Astrocyte (in vitro differentiated cells and primary cell): ENCODE measurements around the gene UNC93B1. TPM values are rescaled to one million over a fixed set of nuclear protein-coding genes. Genes with fewer than 3 reads are reported as not detected.

ENCODE experiments used
- DNase-seq: peaks from one replicate; pipeline ENCODE4 v3.0.0-alpha.2; 2010; ENCODE audit warnings: low read depth
- FAIRE-seq: peaks from 2 replicates; lab custom pipeline; 2011; peaks lifted over from hg19 to GRCh38; lab: Jason Lieb, UNC
- H2AFZ ChIP-seq: 2 replicates; pipeline ENCODE4 v1.6.0; 2012; ENCODE audit warnings: low read depth, low read length, inconsistent platforms
- H3K27ac ChIP-seq: 2 replicates; pipeline ENCODE4 v1.5.1; 2011; ENCODE audit warnings: low read depth, low read length, inconsistent platforms
- H3K27me3 ChIP-seq: 2 replicates; pipeline ENCODE4 v1.6.0; 2011; ENCODE audit warnings: low read length, inconsistent platforms; ENCODE audit not compliant: insufficient read depth
- H3K36me3 ChIP-seq: 2 replicates; pipeline ENCODE4 v1.5.1; 2011; ENCODE audit warnings: low read length, inconsistent platforms; ENCODE audit not compliant: insufficient read depth
- H3K4me1 ChIP-seq: 2 replicates; pipeline ENCODE4 v1.5.1; 2011; ENCODE audit warnings: low read length, inconsistent platforms; ENCODE audit not compliant: insufficient read depth
- H3K4me2 ChIP-seq: 2 replicates; pipeline ENCODE4 v1.6.0; 2012; ENCODE audit warnings: low read length, inconsistent platforms
- H3K4me3 ChIP-seq: 2 replicates; pipeline ENCODE4 v1.5.1; 2011; ENCODE audit warnings: low read depth, mild to moderate bottlenecking, low read length, inconsistent platforms; ENCODE audit not compliant: insufficient read depth
- H3K79me2 ChIP-seq: 2 replicates; pipeline ENCODE4 v1.6.0; 2012; ENCODE audit warnings: mild to moderate bottlenecking, low read length, inconsistent platforms; ENCODE audit not compliant: insufficient read depth
- H3K9ac ChIP-seq: 2 replicates; pipeline ENCODE4 v1.6.0; 2012; ENCODE audit warnings: mild to moderate bottlenecking, low read length, inconsistent platforms
- H3K9me3 ChIP-seq: 2 replicates; pipeline ENCODE4 v1.5.1; 2012; ENCODE audit warnings: low read depth, mild to moderate bottlenecking, low read length, inconsistent platforms; ENCODE audit not compliant: insufficient read depth
- H4K20me1 ChIP-seq: 2 replicates; pipeline ENCODE4 v1.6.0; 2012; ENCODE audit warnings: low read length, inconsistent platforms; ENCODE audit not compliant: insufficient read depth
- H3K27ac Mint-ChIP-seq: one replicate; pipeline ENCODE4 v1.8.0; 2021; ENCODE audit warnings: mild to moderate bottlenecking, mixed read lengths; ENCODE audit not compliant: unreplicated experiment
- H3K27me3 Mint-ChIP-seq: one replicate; pipeline ENCODE4 v1.8.0; 2021; ENCODE audit warnings: low read depth, mixed read lengths; ENCODE audit not compliant: unreplicated experiment
- H3K36me3 Mint-ChIP-seq: one replicate; pipeline ENCODE4 v1.8.0; 2021; ENCODE audit warnings: low read depth, mixed read lengths; ENCODE audit not compliant: unreplicated experiment
- H3K4me1 Mint-ChIP-seq: one replicate; pipeline ENCODE4 v1.8.0; 2021; ENCODE audit warnings: low read depth, mixed read lengths; ENCODE audit not compliant: unreplicated experiment
- H3K4me3 Mint-ChIP-seq: one replicate; pipeline ENCODE4 v1.8.0; 2021; ENCODE audit warnings: mild to moderate bottlenecking, moderate library complexity, mixed read lengths; ENCODE audit not compliant: unreplicated experiment
- H3K9me3 Mint-ChIP-seq: one replicate; pipeline ENCODE4 v1.8.0; 2021; ENCODE audit warnings: mild to moderate bottlenecking, mixed read lengths; ENCODE audit not compliant: unreplicated experiment
- CTCF ChIP-seq: IDR thresholded peaks from 2 replicates; pipeline ENCODE4 v1.5.1; 2011; ENCODE audit warnings: low read depth, mild to moderate bottlenecking, inconsistent platforms, low read length, moderate library complexity; ENCODE audit not compliant: insufficient read depth
- EZH2 ChIP-seq: IDR thresholded peaks from 2 replicates; pipeline ENCODE4 v1.6.1; 2012; ENCODE audit warnings: mild to moderate bottlenecking, low read length, inconsistent platforms; ENCODE audit not compliant: insufficient read depth
- total RNA-seq: library from RNA; stranded (reverse); gene quantifications from 2 replicates; pipeline ENCODE4 v1.2.1, GENCODE V29; 2021

Gene UNC93B1
- total RNA-seq, 1 donor from 2014 or later, result 37.3 TPM

- H3K27ac Mint-ChIP-seq, result no peak overlapping the region
- no peak overlapping the region for H3K4me3 Mint-ChIP-seq
- FAIRE-seq, result no peak
- Histone ChIP-seq H2AFZ (no peak overlapping the region), H3K9ac (no peak overlapping the region), H3K4me1 (peaks cover 7% of the 10 kb centered on the region), H3K27me3 (no peaks in the 10 kb centered on the region), H4K20me1 (peaks cover 39% of the 10 kb centered on the region), H3K4me2 (no peak overlapping the region), H3K27ac (no peak overlapping the region), H3K4me3 (no peak overlapping the region), H3K79me2 (no peaks in the 10 kb centered on the region), H3K9me3 (no peaks in the 10 kb centered on the region), H3K36me3 (no peaks in the 10 kb centered on the region)
- H3K27me3 Mint-ChIP-seq, result no peaks in the 10 kb centered on the region
- H3K4me1 Mint-ChIP-seq, result peaks cover 8% of the 10 kb centered on the region
- peaks cover 8% of the 10 kb centered on the region for H3K36me3 Mint-ChIP-seq
- DNase-seq, result no peak
- TF ChIP-seq CTCF (no peak), EZH2 (no peak)
- H3K9me3 Mint-ChIP-seq, result no peaks in the 10 kb centered on the region
These were observed 45.0 kb upstream of the UNC93B1 start for GRCh38 chr11:68048681-68049508.

DNA sequence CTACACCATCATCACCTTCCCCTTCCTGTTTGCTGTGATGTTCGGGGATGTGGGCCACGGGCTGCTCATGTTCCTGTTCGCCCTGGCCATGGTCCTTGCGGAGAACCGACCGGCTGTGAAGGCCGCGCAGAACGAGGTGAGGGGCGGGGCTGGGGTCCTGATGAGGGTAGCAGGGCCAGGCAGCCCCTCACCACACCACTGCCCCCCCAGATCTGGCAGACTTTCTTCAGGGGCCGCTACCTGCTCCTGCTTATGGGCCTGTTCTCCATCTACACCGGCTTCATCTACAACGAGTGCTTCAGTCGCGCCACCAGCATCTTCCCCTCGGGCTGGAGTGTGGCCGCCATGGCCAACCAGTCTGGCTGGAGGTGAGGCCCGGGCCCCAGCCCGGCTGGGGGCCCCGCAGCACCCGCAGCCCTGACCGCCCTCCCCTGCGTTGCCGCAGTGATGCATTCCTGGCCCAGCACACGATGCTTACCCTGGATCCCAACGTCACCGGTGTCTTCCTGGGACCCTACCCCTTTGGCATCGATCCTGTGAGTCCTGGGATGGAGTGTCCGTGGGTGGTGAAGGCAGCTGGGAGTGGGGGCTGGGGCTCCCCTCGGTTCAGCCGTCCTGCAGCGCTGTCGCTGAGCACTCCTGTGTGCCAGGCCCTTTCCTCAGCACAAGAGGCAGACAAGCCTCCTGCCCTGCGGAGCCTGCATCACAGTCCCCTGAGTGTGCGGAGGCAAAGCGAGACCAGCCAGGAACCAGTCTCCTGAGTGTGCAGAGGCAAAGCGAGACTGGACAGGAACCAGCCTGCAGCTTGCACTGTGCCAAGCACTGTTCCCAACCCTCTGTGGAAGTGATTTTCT lies 43.8 kb upstream of the UNC93B1 start:
- Mint-ChIP-seq H3K4me1 (peaks cover 8% of the 10 kb centered on the region), H3K9me3 (no peaks in the 10 kb centered on the region), H3K27me3 (no peaks in the 10 kb centered on the region), H3K36me3 (peaks cover 6% of the 10 kb centered on the region), H3K4me3 (no peak overlapping the region), H3K27ac (no peak overlapping the region)
- Histone ChIP-seq H3K4me3 (no peak overlapping the region), H3K36me3 (no peaks in the 10 kb centered on the region), H2AFZ (no peak overlapping the region), H3K27ac (no peak overlapping the region), H3K79me2 (no peaks in the 10 kb centered on the region), H4K20me1 (peaks cover 45% of the 10 kb centered on the region), H3K27me3 (no peaks in the 10 kb centered on the region), H3K9me3 (no peaks in the 10 kb centered on the region), H3K9ac (no peak overlapping the region), H3K4me1 (peaks cover 11% of the 10 kb centered on the region), H3K4me2 (no peak overlapping the region)
- DNase-seq (no peak), FAIRE-seq (no peak)
- TF ChIP-seq CTCF (no peak), EZH2 (no peak)
